ENCODE data around the gene TXNDC2.

TXNDC2 gene

DNA sequence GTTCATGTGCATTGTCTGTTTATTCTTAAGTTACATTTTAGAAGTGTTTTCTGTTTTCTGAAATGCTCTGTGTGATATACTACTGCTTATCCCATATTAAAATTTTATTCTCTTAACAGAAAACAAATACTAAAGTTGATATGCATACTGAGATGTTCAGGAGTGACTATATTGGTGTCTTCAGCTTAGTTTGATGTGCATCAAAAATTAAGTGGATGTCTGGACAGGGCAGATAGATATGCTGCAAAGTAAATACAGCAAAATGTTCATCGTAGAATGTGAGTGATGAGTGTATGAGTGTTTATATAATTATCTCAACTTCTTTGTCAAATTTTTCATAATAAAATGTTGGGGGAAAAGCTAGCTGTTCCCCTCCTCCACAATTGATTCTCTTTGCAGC is 41.2 kb downstream of the TXNDC2 start:
- no peak overlapping the region for H3K27ac ChIP-seq (ENCODE audit: low read depth, low read length)
- H3K4me1 ChIP-seq (ENCODE audit: control insufficient read depth in 5 of 5, insufficient read depth in 5 of 5, low read length in 5 of 5): peaks cover 0 to 64% (median 43%) of the 10 kb centered on the region in 5 donors
- H3K27me3 ChIP-seq (ENCODE audit: control insufficient read depth in 5 of 5, insufficient read depth in 4 of 5, low read length in 5 of 5): no peaks in the 10 kb centered on the region
- no peaks in the 10 kb centered on the region for H3K9me3 ChIP-seq (ENCODE audit: control insufficient read depth in 5 of 5, low read length in 5 of 5)
- H3K9ac ChIP-seq (ENCODE audit: low read length in 5 of 5): no peak overlapping the region
- no peak overlapping the region for H3K4me3 ChIP-seq (ENCODE audit: low read depth in 1 of 5, low read length in 5 of 5)
- no peaks in the 10 kb centered on the region for H3K36me3 ChIP-seq (ENCODE audit: control insufficient read depth in 5 of 5, insufficient read depth in 5 of 5, low read length in 5 of 5)

DNA sequence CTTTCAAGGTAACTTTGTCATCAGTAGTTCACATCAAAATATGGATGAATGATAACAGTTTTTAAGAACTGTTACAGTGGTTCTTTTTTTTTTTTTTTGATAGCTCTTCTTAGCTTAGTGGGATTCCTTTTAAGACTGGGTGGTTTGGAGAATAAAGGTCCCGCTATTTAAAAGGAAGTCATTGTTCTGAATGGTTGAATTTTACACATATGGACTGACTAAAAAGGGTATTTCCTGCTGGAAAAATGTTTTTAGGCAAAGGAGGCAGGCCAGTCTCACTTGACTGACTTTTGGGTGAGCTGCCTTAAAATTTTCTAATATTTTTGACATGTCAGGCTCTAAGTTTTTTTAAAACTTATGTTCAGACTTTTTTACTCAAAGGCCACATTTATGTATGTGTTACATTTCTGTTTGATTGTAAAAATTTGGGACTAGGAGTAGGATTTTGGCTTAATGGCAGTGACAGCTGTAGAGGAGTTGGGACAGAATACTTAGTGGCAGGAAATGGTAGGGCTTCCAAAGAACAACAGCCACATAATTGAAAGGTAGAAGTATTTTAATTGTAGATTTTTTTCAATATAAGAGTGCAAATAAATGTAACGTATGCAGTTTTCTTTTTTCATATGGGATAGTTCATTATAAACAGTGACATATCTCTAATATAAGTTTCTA is 41.8 kb downstream of the TXNDC2 start:
- H3K9ac ChIP-seq (ENCODE audit: low read length in 5 of 5): peak overlapping the region in 1 of 5 donors; percentile 30
- peaks cover 0 to 69% (median 40%) of the 10 kb centered on the region in 5 donors for H3K4me1 ChIP-seq (ENCODE audit: control insufficient read depth in 5 of 5, insufficient read depth in 5 of 5, low read length in 5 of 5)
- H3K4me3 ChIP-seq (ENCODE audit: low read depth in 1 of 5, low read length in 5 of 5): no peak overlapping the region
- no peaks in the 10 kb centered on the region for H3K9me3 ChIP-seq (ENCODE audit: control insufficient read depth in 5 of 5, low read length in 5 of 5)
- no peak overlapping the region for H3K27ac ChIP-seq (ENCODE audit: low read depth, low read length)
- no peaks in the 10 kb centered on the region for H3K27me3 ChIP-seq (ENCODE audit: control insufficient read depth in 5 of 5, insufficient read depth in 4 of 5, low read length in 5 of 5)
- peaks cover 0 to under 1% (median 0%) of the 10 kb centered on the region in 5 donors for H3K36me3 ChIP-seq (ENCODE audit: control insufficient read depth in 5 of 5, insufficient read depth in 5 of 5, low read length in 5 of 5)

DNA sequence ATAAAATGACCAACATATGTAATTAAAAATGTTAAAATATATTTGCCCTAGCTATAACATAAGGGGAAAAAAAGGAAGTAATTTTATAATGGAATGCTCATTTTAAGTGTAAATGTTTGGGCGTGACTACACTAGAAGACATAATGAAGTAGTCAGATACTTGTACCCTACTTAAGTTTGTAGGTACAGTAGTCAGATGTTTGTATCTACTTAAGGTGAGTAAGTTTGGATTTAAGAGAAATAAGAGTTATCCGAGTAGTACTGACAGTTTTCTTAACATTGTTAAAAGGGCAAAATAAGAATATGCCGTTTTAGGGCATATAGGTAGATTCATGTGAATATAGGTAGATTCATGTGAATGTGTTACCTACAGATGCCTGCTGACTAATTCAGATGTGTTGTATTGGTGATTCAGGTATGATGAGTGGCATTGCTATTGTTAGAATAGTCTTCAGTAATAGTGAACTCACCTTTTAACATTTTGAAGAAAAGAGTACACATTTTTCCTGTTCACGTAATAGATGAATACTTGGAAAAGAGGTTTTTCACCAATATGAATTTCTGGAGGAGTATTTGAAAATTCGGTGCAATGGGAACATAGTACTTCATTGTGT is 43.0 kb downstream of the TXNDC2 start:
- Histone ChIP-seq H3K36me3 (ENCODE audit: control insufficient read depth in 5 of 5, insufficient read depth in 5 of 5, low read length in 5 of 5) (peaks cover 4 to 11% (median 5%) of the 10 kb centered on the region in 5 donors), H3K9ac (ENCODE audit: low read length in 5 of 5) (no peak overlapping the region), H3K9me3 (ENCODE audit: control insufficient read depth in 5 of 5, low read length in 5 of 5) (no peaks in the 10 kb centered on the region), H3K4me3 (ENCODE audit: low read depth in 1 of 5, low read length in 5 of 5) (no peak overlapping the region), H3K27ac (ENCODE audit: low read depth, low read length) (no peak overlapping the region), H3K27me3 (ENCODE audit: control insufficient read depth in 5 of 5, insufficient read depth in 4 of 5, low read length in 5 of 5) (no peaks in the 10 kb centered on the region), H3K4me1 (ENCODE audit: control insufficient read depth in 5 of 5, insufficient read depth in 5 of 5, low read length in 5 of 5) (peaks cover 0 to 63% (median 36%) of the 10 kb centered on the region in 5 donors)

DNA sequence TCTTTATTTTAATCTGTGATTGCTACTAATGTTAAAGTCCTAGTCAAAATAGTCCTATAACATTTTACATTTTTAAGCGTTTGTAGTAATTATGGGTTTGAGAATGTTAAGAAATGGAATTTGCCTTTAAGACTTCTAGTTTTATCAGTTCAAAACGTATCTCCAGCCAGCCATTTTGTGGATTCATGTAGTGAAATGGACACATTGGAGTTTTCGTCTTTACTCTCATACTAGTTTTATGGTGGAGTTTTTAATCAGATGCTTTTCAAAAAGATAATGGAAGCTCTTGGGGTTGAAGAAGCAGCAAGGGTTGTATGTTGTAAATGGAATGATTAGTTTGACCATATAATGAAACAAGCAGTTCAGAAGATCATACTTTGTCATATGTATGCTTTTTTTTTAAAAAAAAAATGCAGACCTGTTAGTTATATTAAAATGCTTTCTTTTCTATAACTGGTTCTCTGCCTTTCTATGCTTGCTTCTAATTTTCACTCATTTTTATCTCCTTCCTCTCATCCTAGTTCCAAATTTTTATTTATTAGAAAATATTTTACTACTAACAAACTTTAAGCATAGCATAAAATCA is 44.6 kb downstream of the TXNDC2 start:
- Histone ChIP-seq H3K36me3 (ENCODE audit: control insufficient read depth in 5 of 5, insufficient read depth in 5 of 5, low read length in 5 of 5) (peaks cover 4 to 16% (median 7%) of the 10 kb centered on the region in 5 donors), H3K4me1 (ENCODE audit: control insufficient read depth in 5 of 5, insufficient read depth in 5 of 5, low read length in 5 of 5) (peaks cover 0 to 47% (median 28%) of the 10 kb centered on the region in 5 donors)

DNA sequence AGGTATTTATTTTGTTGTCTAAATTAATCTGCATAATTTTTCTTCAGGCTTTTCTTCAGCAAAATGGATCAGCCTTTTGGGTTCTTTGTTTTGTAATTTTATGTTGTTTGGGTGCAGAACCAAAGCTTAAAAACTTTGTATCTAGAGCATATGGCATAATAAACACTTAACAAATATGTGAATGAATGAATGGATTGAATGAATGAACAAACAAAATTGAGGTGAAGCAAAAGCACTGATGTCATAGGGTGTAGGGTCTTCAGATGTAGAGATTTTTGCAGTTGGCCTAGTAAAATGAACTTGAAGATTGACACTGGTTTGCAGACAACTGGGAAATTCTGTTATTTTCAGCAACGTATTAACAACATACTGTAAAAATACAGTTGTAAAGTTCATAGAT is 45.4 kb downstream of the TXNDC2 start:
- H3K4me1 ChIP-seq (ENCODE audit: control insufficient read depth in 5 of 5, insufficient read depth in 5 of 5, low read length in 5 of 5): peaks cover 0 to 39% (median 21%) of the 10 kb centered on the region in 5 donors
- no peaks in the 10 kb centered on the region for H3K9me3 ChIP-seq (ENCODE audit: control insufficient read depth in 5 of 5, low read length in 5 of 5)
- H3K27me3 ChIP-seq (ENCODE audit: control insufficient read depth in 5 of 5, insufficient read depth in 4 of 5, low read length in 5 of 5): no peaks in the 10 kb centered on the region
- H3K4me3 ChIP-seq (ENCODE audit: low read depth in 1 of 5, low read length in 5 of 5): no peak overlapping the region
- peaks cover 4 to 16% (median 7%) of the 10 kb centered on the region in 5 donors for H3K36me3 ChIP-seq (ENCODE audit: control insufficient read depth in 5 of 5, insufficient read depth in 5 of 5, low read length in 5 of 5)
- H3K27ac ChIP-seq (ENCODE audit: low read depth, low read length): no peak overlapping the region
- no peak overlapping the region for H3K9ac ChIP-seq (ENCODE audit: low read length in 5 of 5)

More for the DNA sequence above, 44.6 kb downstream of the TXNDC2 start:
- Histone ChIP-seq H3K4me3 (ENCODE audit: low read depth in 1 of 5, low read length in 5 of 5) (no peak overlapping the region), H3K27me3 (ENCODE audit: control insufficient read depth in 5 of 5, insufficient read depth in 4 of 5, low read length in 5 of 5) (no peaks in the 10 kb centered on the region), H3K27ac (ENCODE audit: low read depth, low read length) (no peak overlapping the region), H3K9ac (ENCODE audit: low read length in 5 of 5) (no peak overlapping the region), H3K9me3 (ENCODE audit: control insufficient read depth in 5 of 5, low read length in 5 of 5) (no peaks in the 10 kb centered on the region)

DNA sequence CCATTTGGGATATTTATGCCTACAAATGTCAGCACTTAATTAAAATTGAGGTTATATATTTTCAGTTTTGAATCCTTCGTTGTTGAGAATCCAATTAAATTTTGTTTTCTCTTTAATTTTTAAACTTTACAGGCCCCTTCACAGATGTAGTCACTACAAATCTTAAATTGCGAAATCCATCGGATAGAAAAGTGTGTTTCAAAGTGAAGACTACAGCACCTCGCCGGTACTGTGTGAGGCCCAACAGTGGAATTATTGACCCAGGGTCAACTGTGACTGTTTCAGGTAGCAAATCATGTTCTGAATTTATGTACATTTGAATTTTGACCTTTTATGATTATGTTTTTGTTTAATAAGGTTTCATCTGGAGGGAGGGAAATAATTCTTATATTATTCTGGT is 45.9 kb downstream of the TXNDC2 start:
- Histone ChIP-seq H3K4me3 (ENCODE audit: low read depth in 1 of 5, low read length in 5 of 5) (no peak overlapping the region), H3K27ac (ENCODE audit: low read depth, low read length) (no peak overlapping the region), H3K4me1 (ENCODE audit: control insufficient read depth in 5 of 5, insufficient read depth in 5 of 5, low read length in 5 of 5) (peaks cover 0 to 35% (median 15%) of the 10 kb centered on the region in 5 donors), H3K36me3 (ENCODE audit: control insufficient read depth in 5 of 5, insufficient read depth in 5 of 5, low read length in 5 of 5) (peaks cover 5 to 20% (median 10%) of the 10 kb centered on the region in 5 donors), H3K27me3 (ENCODE audit: control insufficient read depth in 5 of 5, insufficient read depth in 4 of 5, low read length in 5 of 5) (no peaks in the 10 kb centered on the region), H3K9ac (ENCODE audit: low read length in 5 of 5) (no peak overlapping the region), H3K9me3 (ENCODE audit: control insufficient read depth in 5 of 5, low read length in 5 of 5) (no peaks in the 10 kb centered on the region)

DNA sequence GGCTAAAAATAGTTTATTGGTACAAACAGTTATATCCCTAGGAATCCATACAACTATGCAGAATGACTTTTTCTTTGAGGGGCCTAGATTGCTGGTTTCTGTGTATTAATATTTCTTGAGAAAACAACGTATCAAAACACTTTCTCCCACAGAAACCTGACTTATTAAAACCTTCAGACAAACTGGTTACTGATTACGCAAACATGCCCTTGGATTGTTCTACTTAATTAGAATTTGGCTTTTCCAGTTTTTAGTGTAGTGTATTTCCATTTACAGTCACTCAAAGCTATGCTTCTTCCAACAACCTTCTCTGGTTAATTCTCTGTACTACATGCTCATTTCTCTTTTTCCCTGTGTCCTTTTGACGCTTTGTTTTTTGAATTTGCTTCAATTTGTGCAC is 48.1 kb downstream of the TXNDC2 start:
- H3K36me3 ChIP-seq (ENCODE audit: control insufficient read depth in 5 of 5, insufficient read depth in 5 of 5, low read length in 5 of 5): peaks cover 22 to 37% (median 26%) of the 10 kb centered on the region in 5 donors

DNA sequence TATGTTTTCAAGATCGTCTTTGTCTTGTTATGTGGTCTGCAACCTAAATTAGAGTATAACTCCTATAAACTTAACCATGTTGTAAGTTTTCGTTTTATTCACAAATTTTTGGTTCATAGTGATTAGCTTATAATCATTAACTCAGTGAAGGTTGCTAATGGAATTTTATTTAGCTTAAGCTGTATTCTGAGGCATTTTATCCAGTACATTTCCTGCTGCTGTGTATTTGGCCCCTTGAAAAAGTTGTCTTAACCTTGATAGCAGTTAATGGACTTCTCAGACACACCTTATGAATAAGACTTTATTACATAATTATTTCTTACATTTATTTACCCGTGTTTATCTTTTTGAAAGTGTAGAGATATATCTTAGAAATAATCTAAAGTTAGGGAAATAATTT is 48.5 kb downstream of the TXNDC2 start:
- Histone ChIP-seq H3K36me3 (ENCODE audit: control insufficient read depth in 5 of 5, insufficient read depth in 5 of 5, low read length in 5 of 5) (peaks cover 22 to 38% (median 26%) of the 10 kb centered on the region in 5 donors), H3K27ac (ENCODE audit: low read depth, low read length) (no peak overlapping the region), H3K9ac (ENCODE audit: low read length in 5 of 5) (no peak overlapping the region), H3K4me1 (ENCODE audit: control insufficient read depth in 5 of 5, insufficient read depth in 5 of 5, low read length in 5 of 5) (peaks cover 0 to 19% (median 2%) of the 10 kb centered on the region in 5 donors), H3K4me3 (ENCODE audit: low read depth in 1 of 5, low read length in 5 of 5) (no peak overlapping the region), H3K27me3 (ENCODE audit: control insufficient read depth in 5 of 5, insufficient read depth in 4 of 5, low read length in 5 of 5) (no peaks in the 10 kb centered on the region), H3K9me3 (ENCODE audit: control insufficient read depth in 5 of 5, low read length in 5 of 5) (no peaks in the 10 kb centered on the region)

More for the DNA sequence above, 48.1 kb downstream of the TXNDC2 start:
- no peaks in the 10 kb centered on the region for H3K27me3 ChIP-seq (ENCODE audit: control insufficient read depth in 5 of 5, insufficient read depth in 4 of 5, low read length in 5 of 5)
- no peak overlapping the region for H3K27ac ChIP-seq (ENCODE audit: low read depth, low read length)
- H3K4me1 ChIP-seq (ENCODE audit: control insufficient read depth in 5 of 5, insufficient read depth in 5 of 5, low read length in 5 of 5): peaks cover 0 to 22% (median 4%) of the 10 kb centered on the region in 5 donors
- no peaks in the 10 kb centered on the region for H3K9me3 ChIP-seq (ENCODE audit: control insufficient read depth in 5 of 5, low read length in 5 of 5)
- H3K9ac ChIP-seq (ENCODE audit: low read length in 5 of 5): no peak overlapping the region
- H3K4me3 ChIP-seq (ENCODE audit: low read depth in 1 of 5, low read length in 5 of 5): no peak overlapping the region
